ENCODE data around the gene POLR3E.

The POLR3E gene

GRCh38 chr16:22318690-22319358, 21.6 kb downstream of the POLR3E start:
- TF ChIP-seq EZH2 (IDR thresholded peaks at IDR 0.05; ENCODE audit: borderline replicate concordance, low read depth, low read length, severe bottlenecking) (no peak), CTCF (IDR thresholded peaks at IDR 0.05; ENCODE audit: borderline replicate concordance, extremely low read depth, low read length, poor library complexity, severe bottlenecking) (peak; percentile 70)
- DNase-seq (peak; percentile 51), ATAC-seq (ENCODE audit: insufficient read depth, low read depth) (0 out of 3 replicates have a peak, but pooled peaks have one; percentile 43)
- H3K27ac ChIP-seq (ENCODE audit: low read length) = no peak overlapping the region
- no peaks in the 10 kb centered on the region for H3K27me3 ChIP-seq (ENCODE audit: insufficient read depth, low read length, poor library complexity)
- H3K4me1 ChIP-seq (ENCODE audit: insufficient read depth, low read length) = no peaks in the 10 kb centered on the region
- H3K4me3 ChIP-seq (ENCODE audit: low read depth in 1 of 2, low read length in 2 of 2) = no peak overlapping the region
- peaks cover 28% of the 10 kb centered on the region for H4K20me1 ChIP-seq (ENCODE audit: insufficient read depth, low read length)
- no peak overlapping the region for H3K9ac ChIP-seq (ENCODE audit: low read depth, low read length)
- no peak overlapping the region for H2AFZ ChIP-seq (ENCODE audit: low read depth, low read length)
- no peak overlapping the region for H3K4me2 ChIP-seq (ENCODE audit: insufficient read depth, low read length)
- peaks cover 95% of the 10 kb centered on the region for H3K36me3 ChIP-seq (ENCODE audit: insufficient read depth, low read length)
- H3K9me3 ChIP-seq (ENCODE audit: insufficient read depth, low read length, severe bottlenecking) = no peaks in the 10 kb centered on the region
- peaks cover 11% of the 10 kb centered on the region; the same call in 1 of the 2 replicates for H3K79me2 ChIP-seq (ENCODE audit: insufficient read depth, low read length)

- Histone ChIP-seq H3K36me3 (ENCODE audit: insufficient read depth, low read length) (peaks cover 97% of the 10 kb centered on the region), H3K27ac (ENCODE audit: low read length) (no peak overlapping the region)
Observed at GRCh38 chr16:22320572-22321339, 23.5 kb downstream of the POLR3E start.

GRCh38 chr16:22321340-22322001, 24.3 kb downstream of the POLR3E start:
- H3K9me3 ChIP-seq (ENCODE audit: insufficient read depth, low read length, severe bottlenecking) = no peaks in the 10 kb centered on the region
- H3K79me2 ChIP-seq (ENCODE audit: insufficient read depth, low read length) = peaks cover 11% of the 10 kb centered on the region; the same call in 1 of the 2 replicates
- ATAC-seq (ENCODE audit: insufficient read depth, low read depth) = peak; percentile 70; the same call in 2 of the 3 replicates
- no peak overlapping the region for H3K27ac ChIP-seq (ENCODE audit: low read length)
- no peaks in the 10 kb centered on the region for H3K4me1 ChIP-seq (ENCODE audit: insufficient read depth, low read length)
- H3K4me2 ChIP-seq (ENCODE audit: insufficient read depth, low read length) = no peak overlapping the region
- H3K4me3 ChIP-seq (ENCODE audit: low read depth in 1 of 2, low read length in 2 of 2) = no peak overlapping the region
- no peak overlapping the region for H3K9ac ChIP-seq (ENCODE audit: low read depth, low read length)
- H4K20me1 ChIP-seq (ENCODE audit: insufficient read depth, low read length) = peaks cover 33% of the 10 kb centered on the region
- no peaks in the 10 kb centered on the region for H3K27me3 ChIP-seq (ENCODE audit: insufficient read depth, low read length, poor library complexity)
- TF ChIP-seq EZH2 (IDR thresholded peaks at IDR 0.05; ENCODE audit: borderline replicate concordance, low read depth, low read length, severe bottlenecking) (no peak), CTCF (IDR thresholded peaks at IDR 0.05; ENCODE audit: borderline replicate concordance, extremely low read depth, low read length, poor library complexity, severe bottlenecking) (peak; percentile 83)
- H2AFZ ChIP-seq (ENCODE audit: low read depth, low read length) = no peak overlapping the region
- peaks cover 97% of the 10 kb centered on the region for H3K36me3 ChIP-seq (ENCODE audit: insufficient read depth, low read length)
- peak; percentile 52 for DNase-seq

More at GRCh38 chr16:22320572-22321339, 23.5 kb downstream of the POLR3E start:
- Histone ChIP-seq H3K9ac (ENCODE audit: low read depth, low read length) (no peak overlapping the region), H4K20me1 (ENCODE audit: insufficient read depth, low read length) (peaks cover 35% of the 10 kb centered on the region), H3K4me2 (ENCODE audit: insufficient read depth, low read length) (no peak overlapping the region), H3K79me2 (ENCODE audit: insufficient read depth, low read length) (peaks cover 11% of the 10 kb centered on the region; the same call in 1 of the 2 replicates), H3K4me3 (ENCODE audit: low read depth in 1 of 2, low read length in 2 of 2) (no peak overlapping the region), H3K27me3 (ENCODE audit: insufficient read depth, low read length, poor library complexity) (no peaks in the 10 kb centered on the region), H3K9me3 (ENCODE audit: insufficient read depth, low read length, severe bottlenecking) (no peaks in the 10 kb centered on the region), H2AFZ (ENCODE audit: low read depth, low read length) (no peak overlapping the region), H3K4me1 (ENCODE audit: insufficient read depth, low read length) (no peaks in the 10 kb centered on the region)
- no peak for TF ChIP-seq EZH2 (IDR thresholded peaks at IDR 0.05; ENCODE audit: borderline replicate concordance, low read depth, low read length, severe bottlenecking)
- no peak for TF ChIP-seq CTCF (IDR thresholded peaks at IDR 0.05; ENCODE audit: borderline replicate concordance, extremely low read depth, low read length, poor library complexity, severe bottlenecking)
- ATAC-seq (ENCODE audit: insufficient read depth, low read depth) = no peak
- DNase-seq = no peak

Data from DND-41 (cell line).